Thyroid gland (tissue), 4 donors: ENCODE measurements around the gene PRDM7. TPM values are rescaled to one million over a fixed set of nuclear protein-coding genes. Genes with fewer than 3 reads are reported as not detected.

Experiments used
- DNase-seq, 2 donors: peaks; one replicate each; pipeline ENCODE4 v3.0.0-alpha.2; 2019
- H3K27ac ChIP-seq, 3 donors: fragments of 200-600 bp; sonication (generic); 1 replicate in 2 of 3; 2 replicates in 1 of 3; pipeline ENCODE4 v1.5.1; 2016 to 2019; ENCODE audit warnings: mild to moderate bottlenecking in 1 of 3, moderate library complexity in 1 of 3
- H3K27me3 ChIP-seq: fragments of 200-600 bp; sonication (generic); one replicate; pipeline ENCODE4 v1.5.1; 2019
- H3K36me3 ChIP-seq, 2 donors: fragments of 200-600 bp; sonication (generic); one replicate each; pipeline ENCODE4 v1.5.1; 2016 to 2019
- H3K4me1 ChIP-seq, 2 donors: fragments of 200-600 bp; sonication (generic); one replicate each; pipeline ENCODE4 v1.5.1; 2017 to 2019
- H3K4me3 ChIP-seq, 3 donors: fragments of 200-600 bp; sonication (generic); replicated peaks in 1 of 3; 1 replicate in 2 of 3; 2 replicates in 1 of 3; pipeline ENCODE4 v1.5.1; 2016; ENCODE audit warnings: mild to moderate bottlenecking in 1 of 3
- H3K9me3 ChIP-seq: fragments of 200-600 bp; sonication (generic); one replicate; pipeline ENCODE4 v1.5.1; 2017
- CTCF ChIP-seq, 6 experiments: fragments of 200-600 bp in 3 of 6; fragments of 450-650 bp in 3 of 6; sonication (generic) in 3 of 6; IDR thresholded peaks; one replicate each; pipeline ENCODE4 v1.5.1; 2016 to 2019; ENCODE audit warnings: antibody characterized with exemption in 6 of 6, mild to moderate bottlenecking in 2 of 6, inconsistent platforms in 1 of 6, moderate library complexity in 1 of 6
- POLR2A ChIP-seq, 2 donors: fragments of 450-650 bp; IDR thresholded peaks; one replicate each; pipeline ENCODE4 v1.6.1; 2017; ENCODE audit warnings: antibody characterized with exemption in 2 of 2, mild to moderate bottlenecking in 2 of 2, moderate library complexity in 1 of 2
- WGBS, 2 donors: methylation state at CpG; one replicate each; pipeline ENCODE4 v1.1.5; 2017; 5-methylcytosine and 5-hydroxymethylcytosine counted together
- intact Hi-C: fragments of 100-400 bp; cut with DNase I; formaldehyde crosslinking; loops from one replicate; pipeline ENCODE4 v1.15.1; 2023
- total RNA-seq, 4 donors: library from RNA; depleted of rRNA; stranded (reverse); fragments of >200 nt; gene quantifications; one replicate each; pipeline ENCODE4 v1.2.3, GENCODE V29; 2016

The PRDM7 gene
- total RNA-seq, 4 donors from 2014 or later: not detected

- 74 to 82% methylated on average over 11 to 13 of the region's 13 CpGs for WGBS, 2 donors
- TF ChIP-seq POLR2A (IDR thresholded peaks at IDR 0.05) (no peak), CTCF (IDR thresholded peaks at IDR 0.05) (no peak)
Observed at GRCh38 chr16:90012991-90013745, 64.0 kb downstream of the PRDM7 start.

GRCh38 chr16:90011908-90012501 lies 65.1 kb downstream of the PRDM7 start:
- H3K9me3 ChIP-seq: no peaks in the 10 kb centered on the region
- no peak for DNase-seq
- H3K4me3 ChIP-seq: no peak overlapping the region
- 87 to 88% methylated on average over 8 of the region's 12 CpGs for WGBS, 2 donors
- intact Hi-C loops: no loop called here
- no peaks in the 10 kb centered on the region for H3K27me3 ChIP-seq
- H3K4me1 ChIP-seq: no peaks in the 10 kb centered on the region
- TF ChIP-seq POLR2A (IDR thresholded peaks at IDR 0.05): no peak
- TF ChIP-seq CTCF (IDR thresholded peaks at IDR 0.05): no peak
- H3K36me3 ChIP-seq: no peaks in the 10 kb centered on the region
- no peak overlapping the region for H3K27ac ChIP-seq

More at GRCh38 chr16:90012991-90013745, 64.0 kb downstream of the PRDM7 start:
- Histone ChIP-seq H3K9me3 (no peaks in the 10 kb centered on the region), H3K36me3 (no peaks in the 10 kb centered on the region), H3K4me3 (no peak overlapping the region), H3K4me1 (peaks cover 0 to under 1% of the 10 kb centered on the region in 2 donors), H3K27me3 (no peaks in the 10 kb centered on the region), H3K27ac (no peak overlapping the region)
- intact Hi-C loops: no loop called here
- DNase-seq: no peak

- no peaks in the 10 kb centered on the region for H3K36me3 ChIP-seq
- intact Hi-C loops: no loop called here
- no peak overlapping the region for H3K4me3 ChIP-seq
- WGBS, 2 donors: 87 to 90% methylated on average over 11 of the region's 11 CpGs
- TF ChIP-seq CTCF (IDR thresholded peaks at IDR 0.05): no peak
- no peak for DNase-seq
- H3K9me3 ChIP-seq: no peaks in the 10 kb centered on the region
- no peaks in the 10 kb centered on the region for H3K27me3 ChIP-seq
- H3K4me1 ChIP-seq: no peaks in the 10 kb centered on the region
- H3K27ac ChIP-seq: no peak overlapping the region
Observed at GRCh38 chr16:90011508-90011819, 65.7 kb downstream of the PRDM7 start.

GRCh38 chr16:90010676-90011507 lies 66.2 kb downstream of the PRDM7 start:
- no peaks in the 10 kb centered on the region for H3K4me1 ChIP-seq
- H3K27ac ChIP-seq: no peak overlapping the region
- no peaks in the 10 kb centered on the region for H3K27me3 ChIP-seq
- H3K9me3 ChIP-seq: no peaks in the 10 kb centered on the region
- H3K36me3 ChIP-seq: no peaks in the 10 kb centered on the region
- intact Hi-C loops: no loop called here
- no peak overlapping the region for H3K4me3 ChIP-seq
- WGBS, 2 donors: 82 to 89% methylated on average over 13 to 14 of the region's 22 CpGs
- DNase-seq: no peak
- no peak for TF ChIP-seq CTCF (IDR thresholded peaks at IDR 0.05)
- TF ChIP-seq POLR2A (IDR thresholded peaks at IDR 0.05): no peak
